K562 (cell line): ENCODE results near the gene NUTF2. TPM values are rescaled to one million over a fixed set of nuclear protein-coding genes. Genes with fewer than 3 reads are reported as not detected.

Experiments
- ARID2 ChIP-seq: fragments of 450-650 bp; IDR thresholded peaks from 2 replicates; pipeline ENCODE4 v1.6.1; 2017; ENCODE audit warnings: antibody characterized with exemption, mild to moderate bottlenecking
- BRD4 ChIP-seq: fragments of 200-600 bp; sonication (generic); IDR thresholded peaks from 2 replicates; pipeline ENCODE4 v1.6.1; 2017; ENCODE audit warnings: inconsistent platforms
- CLOCK ChIP-seq: fragments of 250-450 bp; sonication (Bioruptor Pico); IDR thresholded peaks from 2 replicates; pipeline ENCODE4 v1.4.0; 2020; ENCODE audit warnings: mild to moderate bottlenecking, moderate library complexity, borderline replicate concordance
- CTBP1 ChIP-seq: fragments of 450-650 bp; IDR thresholded peaks from 2 replicates; pipeline ENCODE4 v1.6.1; 2016; ENCODE audit warnings: borderline replicate concordance
- FOSL1 ChIP-seq: fragments of 200-800 bp; sonication (Bioruptor generic); conservative IDR thresholded peaks from 2 replicates; pipeline ENCODE4 v1.6.1; 2016; ENCODE audit warnings: missing genetic modification characterization, missing compliant biosample characterization
- HDAC8 ChIP-seq: fragments of 450-650 bp; IDR thresholded peaks from 2 replicates; pipeline ENCODE4 v1.6.1; 2016; ENCODE audit warnings: mild to moderate bottlenecking, missing genetic modification characterization, moderate library complexity, missing compliant biosample characterization
- HES1 ChIP-seq: fragments of 450-650 bp; IDR thresholded peaks from 2 replicates; pipeline ENCODE4 v1.6.1; 2016; ENCODE audit warnings: low read depth, mild to moderate bottlenecking, moderate library complexity
- HMG20A ChIP-seq: fragments of 450-650 bp; formaldehyde crosslinking; conservative IDR thresholded peaks from 2 replicates; pipeline ENCODE4 v1.4.0; 2020; ENCODE audit warnings: mild to moderate bottlenecking, mixed read lengths
- NR2C2 ChIP-seq, 2 experiments: fragments of 200-800 bp in 1 of 2; sonication (Bioruptor generic) in 1 of 2; sonication (generic) in 1 of 2; formaldehyde crosslinking in 1 of 2; IDR thresholded peaks; 2 replicates each; pipeline versions ENCODE4 v1.6.1 to v1.8.0; 2016 to 2022; ENCODE audit warnings: mild to moderate bottlenecking in 1 of 2, missing compliant biosample characterization in 1 of 2, missing genetic modification characterization in 1 of 2, missing genetic modification reagents in 1 of 2
- NRF1 ChIP-seq, 2 experiments: fragments of 450-650 bp; IDR thresholded peaks in 1 of 2; conservative IDR thresholded peaks in 1 of 2; 2 replicates each; pipeline ENCODE4 v1.6.1; 2014; ENCODE audit warnings: mild to moderate bottlenecking in 2 of 2
- REST ChIP-seq, 2 experiments: fragments of 450-650 bp; formaldehyde crosslinking in 1 of 2; IDR thresholded peaks; 2 replicates each; pipeline versions ENCODE4 v1.4.0 to v1.6.1; 2014 to 2020; ENCODE audit warnings: mild to moderate bottlenecking in 2 of 2, borderline replicate concordance in 1 of 2, low read depth in 1 of 2
- ZNF12 ChIP-seq: sonication (generic); formaldehyde crosslinking; IDR thresholded peaks from 2 replicates; pipeline ENCODE4 v1.4.0; 2020; ENCODE audit warnings: mild to moderate bottlenecking, missing genetic modification reagents
- ZNF175 ChIP-seq: fragments of 200-800 bp; sonication (Bioruptor generic); IDR thresholded peaks from 2 replicates; pipeline ENCODE4 v1.6.1; 2016; ENCODE audit warnings: low read depth, mild to moderate bottlenecking, missing genetic modification characterization, missing compliant biosample characterization
- ZNF217 ChIP-seq: sonication (generic); formaldehyde crosslinking; IDR thresholded peaks from 2 replicates; pipeline ENCODE4 v1.8.0; 2022; ENCODE audit warnings: mild to moderate bottlenecking, missing genetic modification reagents
- ZNF253 ChIP-seq: fragments of 250-450 bp; sonication (Bioruptor Pico); conservative IDR thresholded peaks from 2 replicates; pipeline ENCODE4 v1.6.1; 2021; ENCODE audit warnings: mild to moderate bottlenecking
- polyA plus RNA-seq, 8 experiments: library from polyadenylated mRNA; depleted of rRNA in 4 of 8; stranded (reverse) in 5 of 8; unstranded in 3 of 8; fragments of >200 nt; fragmentation: Nextera tagmentation in 2 of 8; fragmentation: Illumina TruSeq in 1 of 8; extraction: Ambion mirVana in 2 of 8; extraction: Trizol in 1 of 8; gene quantifications; 2 replicates each; pipeline versions ENCODE4 v1.2.1 to v1.2.3, GENCODE V29; 2011 to 2014; ENCODE audit warnings: inconsistent platforms in 1 of 8, missing spikeins in 1 of 8
- total RNA-seq, 7 experiments: library from RNA; depleted of rRNA in 6 of 7; stranded (reverse); fragments of >200 nt in 6 of 7; fragmentation: Illumina TruSeq in 2 of 7; extraction: Trizol in 2 of 7; gene quantifications; 2 replicates each; pipeline versions ENCODE4 v1.2.1 to v1.2.3, GENCODE V29; 2011 to 2021; ENCODE audit warnings: low replicate concordance in 1 of 7

NUTF2 gene
- total and polyA plus RNA-seq, 9 of the 15 experiments (the other 6 are each of a cell fraction or from before 2014, with no cell fraction given), result 106 to 248 (median 147) TPM

GRCh38 chr16:67841816-67842508, 4.8 kb upstream of the NUTF2 start, which contains the start of gene THAP11 (continued):
- TF ChIP-seq REST (IDR thresholded peaks at IDR 0.05; ENCODE audit: borderline replicate concordance), result peak; percentile 6; the same call in 1 of the 2 replicates
- no peak for TF ChIP-seq REST (CRISPR knock-in tag; IDR thresholded peaks at IDR 0.05; ENCODE audit: low read depth)
- 0 out of 2 replicates have a peak, but pooled peaks have one; percentile 24 for TF ChIP-seq ZNF175 (CRISPR knock-in tag)
- TF ChIP-seq ZNF12, result no peak
- no peak for TF ChIP-seq HDAC8
- peak; percentile 33; the same call in 1 of the 2 replicates for TF ChIP-seq FOSL1 (tag)
- TF ChIP-seq ARID2, result no peak
- TF ChIP-seq CLOCK, result no peak
- TF ChIP-seq ZNF217 (CRISPR knock-in tag), result no peak
- no peak for TF ChIP-seq BRD4
- TF ChIP-seq ZNF253, result no peak
- peak; percentile 99 for TF ChIP-seq NRF1 (conservative IDR thresholded peaks at IDR 0.05 in 1 of 2, IDR thresholded peaks at IDR 0.05 in 1 of 2)
- TF ChIP-seq HMG20A (CRISPR knock-in tag), result no peak
- peak; percentile 56; the same call in 1 of the 2 replicates for TF ChIP-seq CTBP1
- peak; percentile 70 for TF ChIP-seq NR2C2 (CRISPR knock-in tag; IDR thresholded peaks at IDR 0.05)
- TF ChIP-seq NR2C2 (tag; IDR thresholded peaks at IDR 0.05), result peak; percentile 87
- no peak for TF ChIP-seq HES1
